ENCODE data around the gene ABCD1. TPM values are rescaled to one million over a fixed set of nuclear protein-coding genes. Genes with fewer than 3 reads are reported as not detected.
"Not testable (repeated sequence)": the region's sequence is repeated elsewhere in the genome, so short reads cannot be mapped to it uniquely, and the experiment has no call there.

Gene ABCD1
- total RNA-seq, 2 experiments from 2014 or later = 15.4 to 16.0 TPM

- Mint-ChIP-seq H3K4me1 (peaks cover 49% of the 10 kb centered on the region), H3K36me3 (ENCODE audit: low read depth) (peaks cover 30% of the 10 kb centered on the region), H3K4me3 (no peak overlapping the region), H3K27ac (peak overlapping the region; percentile 19), H3K9me3 (peaks cover 7% of the 10 kb centered on the region), H3K27me3 (no peaks in the 10 kb centered on the region)
- CTCF ChIA-PET = interaction anchor here (1.3 to 1.6 kb wide), 3 partner anchors 9 to 17 kb away, joined by 3 to 4 read pairs (median 3); no protein-coding TSS in a partner anchor
- DNase-seq = no peak
- POLR2A ChIA-PET = no interaction called here
These were observed 11.6 kb downstream of the ABCD1 start for GRCh38 chrX:153736071-153736820.

GRCh38 chrX:153736871-153737441 lies 12.3 kb downstream of the ABCD1 start:
- H3K36me3 Mint-ChIP-seq (ENCODE audit: low read depth) = peaks cover 23% of the 10 kb centered on the region
- peaks cover under 1% of the 10 kb centered on the region for H3K9me3 Mint-ChIP-seq
- no peaks in the 10 kb centered on the region for H3K27me3 Mint-ChIP-seq
- H3K27ac Mint-ChIP-seq = no peak overlapping the region
- no peak overlapping the region for H3K4me3 Mint-ChIP-seq
- CTCF ChIA-PET = interaction anchor here (1.6 kb wide), 1 partner anchor 16 kb away, joined by 3 read pairs; no protein-coding TSS in a partner anchor
- no peak for DNase-seq
- POLR2A ChIA-PET = no interaction called here
- H3K4me1 Mint-ChIP-seq = peaks cover 44% of the 10 kb centered on the region

- no peak for DNase-seq
- Mint-ChIP-seq H3K4me3 (no peak overlapping the region), H3K4me1 (peaks cover 40% of the 10 kb centered on the region), H3K9me3 (no peaks in the 10 kb centered on the region), H3K27me3 (no peaks in the 10 kb centered on the region), H3K27ac (no peak overlapping the region), H3K36me3 (ENCODE audit: low read depth) (peaks cover 17% of the 10 kb centered on the region)
- ChIA-PET CTCF (no interaction called here), POLR2A (no interaction called here)
These were observed 13.5 kb downstream of the ABCD1 start for GRCh38 chrX:153738056-153738605.

GRCh38 chrX:153739754-153740486 lies 15.3 kb downstream of the ABCD1 start:
- H3K9me3 Mint-ChIP-seq = no peaks in the 10 kb centered on the region
- peak overlapping the region; percentile 48 for H3K4me3 Mint-ChIP-seq
- ChIA-PET POLR2A (no interaction called here), CTCF (no interaction called here)
- H3K36me3 Mint-ChIP-seq (ENCODE audit: low read depth) = peaks cover 13% of the 10 kb centered on the region
- H3K27ac Mint-ChIP-seq = peak overlapping the region; percentile 91
- H3K4me1 Mint-ChIP-seq = peaks cover 38% of the 10 kb centered on the region
- DNase-seq = peak; percentile 40
- peaks cover 2% of the 10 kb centered on the region for H3K27me3 Mint-ChIP-seq

- peak overlapping the region; percentile 91 for H3K27ac Mint-ChIP-seq
- peak overlapping the region; percentile 48 for H3K4me3 Mint-ChIP-seq
- peaks cover 2% of the 10 kb centered on the region for H3K27me3 Mint-ChIP-seq
- peaks cover 30% of the 10 kb centered on the region for H3K4me1 Mint-ChIP-seq
- peaks cover 7% of the 10 kb centered on the region for H3K36me3 Mint-ChIP-seq (ENCODE audit: low read depth)
- no peaks in the 10 kb centered on the region for H3K9me3 Mint-ChIP-seq
- no peak for DNase-seq
- ChIA-PET POLR2A (no interaction called here), CTCF (no interaction called here)
These were observed 16.1 kb downstream of the ABCD1 start for GRCh38 chrX:153740631-153741222.

- H3K4me1 Mint-ChIP-seq = peaks cover 30% of the 10 kb centered on the region
- peaks cover 7% of the 10 kb centered on the region for H3K36me3 Mint-ChIP-seq (ENCODE audit: low read depth)
- peak overlapping the region; percentile 83 for H3K27ac Mint-ChIP-seq
- H3K4me3 Mint-ChIP-seq = no peak overlapping the region
- no peaks in the 10 kb centered on the region for H3K9me3 Mint-ChIP-seq
- H3K27me3 Mint-ChIP-seq = peaks cover 5% of the 10 kb centered on the region
- no peak for DNase-seq
- ChIA-PET CTCF (no interaction called here), POLR2A (no interaction called here)
These were observed 16.8 kb downstream of the ABCD1 start for GRCh38 chrX:153741446-153741845.

GRCh38 chrX:153742111-153742510 lies 17.5 kb downstream of the ABCD1 start:
- DNase-seq; H3K9me3 Mint-ChIP-seq; POLR2A ChIA-PET; H3K36me3 Mint-ChIP-seq (ENCODE audit: low read depth); H3K4me3 Mint-ChIP-seq; H3K27ac Mint-ChIP-seq; H3K27me3 Mint-ChIP-seq; CTCF ChIA-PET: not testable (repeated sequence)
- H3K4me1 Mint-ChIP-seq = peaks cover 30% of the 10 kb centered on the region

GRCh38 chrX:153742796-153743467 lies 18.3 kb downstream of the ABCD1 start:
- DNase-seq; H3K27ac Mint-ChIP-seq; CTCF ChIA-PET; POLR2A ChIA-PET; H3K4me3 Mint-ChIP-seq; H3K36me3 Mint-ChIP-seq (ENCODE audit: low read depth); H3K9me3 Mint-ChIP-seq; H3K27me3 Mint-ChIP-seq: not testable (repeated sequence)
- H3K4me1 Mint-ChIP-seq = peaks cover 30% of the 10 kb centered on the region

GRCh38 chrX:153743468-153744209 lies 19.0 kb downstream of the ABCD1 start:
- H3K4me3 Mint-ChIP-seq; DNase-seq; H3K36me3 Mint-ChIP-seq (ENCODE audit: low read depth); H3K27me3 Mint-ChIP-seq; H3K9me3 Mint-ChIP-seq; CTCF ChIA-PET; H3K27ac Mint-ChIP-seq; POLR2A ChIA-PET: not testable (repeated sequence)
- H3K4me1 Mint-ChIP-seq = peaks cover 30% of the 10 kb centered on the region

- Mint-ChIP-seq H3K27me3 (peaks cover 9% of the 10 kb centered on the region), H3K4me1 (peaks cover 22% of the 10 kb centered on the region), H3K36me3 (ENCODE audit: low read depth) (peaks cover 6% of the 10 kb centered on the region), H3K27ac (peak overlapping the region; percentile 25), H3K9me3 (no peaks in the 10 kb centered on the region), H3K4me3 (no peak overlapping the region)
- CTCF ChIA-PET = no interaction called here
- no peak for DNase-seq
- POLR2A ChIA-PET = no interaction called here
These were observed 19.8 kb downstream of the ABCD1 start for GRCh38 chrX:153744210-153745066.

GRCh38 chrX:153745067-153745433 lies 20.4 kb downstream of the ABCD1 start:
- DNase-seq; H3K27ac Mint-ChIP-seq; H3K36me3 Mint-ChIP-seq (ENCODE audit: low read depth); CTCF ChIA-PET; H3K27me3 Mint-ChIP-seq; H3K9me3 Mint-ChIP-seq; H3K4me3 Mint-ChIP-seq; POLR2A ChIA-PET: not testable (repeated sequence)
- H3K4me1 Mint-ChIP-seq = peaks cover 16% of the 10 kb centered on the region
